Hepatocyte (in vitro differentiated cells): Measurements from ENCODE around the gene SFRP5. TPM values are rescaled to one million over a fixed set of nuclear protein-coding genes. Genes with fewer than 3 reads are reported as not detected.

Experiments used
- DNase-seq: peaks from one replicate; pipeline ENCODE4 v3.0.0-alpha.2; 2016; ENCODE audit warnings: low spot score
- H2AFZ ChIP-seq: fragments of 200-600 bp; sonication (generic); 2 replicates; pipeline ENCODE4 v1.6.0; 2016; ENCODE audit warnings: antibody characterized with exemption, mild to moderate bottlenecking
- H3K27ac ChIP-seq: fragments of 200-600 bp; sonication (generic); 2 replicates; pipeline ENCODE4 v1.5.1; 2016; ENCODE audit warnings: mild to moderate bottlenecking
- H3K27me3 ChIP-seq: fragments of 200-600 bp; sonication (generic); 2 replicates; pipeline ENCODE4 v1.6.1; 2016
- H3K36me3 ChIP-seq: fragments of 200-600 bp; sonication (generic); replicated peaks from 2 replicates; pipeline ENCODE4 v1.5.1; 2016; ENCODE audit warnings: low read depth; ENCODE audit not compliant: insufficient read depth
- H3K4me1 ChIP-seq: fragments of 200-600 bp; sonication (generic); 2 replicates; pipeline ENCODE4 v1.5.1; 2016; ENCODE audit warnings: mild to moderate bottlenecking, moderate library complexity; ENCODE audit not compliant: insufficient read depth
- H3K4me2 ChIP-seq: fragments of 200-600 bp; sonication (generic); 2 replicates; pipeline ENCODE4 v1.6.0; 2016
- H3K4me3 ChIP-seq: fragments of 200-600 bp; sonication (generic); 2 replicates; pipeline ENCODE4 v1.5.1; 2016; ENCODE audit warnings: mild to moderate bottlenecking
- H3K79me2 ChIP-seq: fragments of 200-600 bp; sonication (generic); 2 replicates; pipeline ENCODE4 v1.6.0; 2017; ENCODE audit warnings: mild to moderate bottlenecking
- H3K9me2 ChIP-seq: fragments of 200-600 bp; sonication (generic); replicated peaks from 2 replicates; pipeline ENCODE4 v1.6.0; 2017; ENCODE audit warnings: mild to moderate bottlenecking; ENCODE audit not compliant: insufficient read depth
- H3K9me3 ChIP-seq: fragments of 200-600 bp; sonication (generic); 2 replicates; pipeline ENCODE4 v1.5.1; 2016; ENCODE audit warnings: low read depth, mild to moderate bottlenecking
- H4K20me1 ChIP-seq: fragments of 200-600 bp; sonication (generic); 2 replicates; pipeline ENCODE4 v1.6.0; 2016; ENCODE audit warnings: mild to moderate bottlenecking; ENCODE audit not compliant: insufficient read depth, poor library complexity, severe bottlenecking
- CTCF ChIP-seq: fragments of 200-600 bp; sonication (generic); IDR thresholded peaks from 2 replicates; pipeline ENCODE4 v1.5.1; 2016; ENCODE audit warnings: antibody characterized with exemption, mild to moderate bottlenecking; ENCODE audit not compliant: poor library complexity
- EZH2 ChIP-seq: fragments of 200-600 bp; sonication (generic); IDR thresholded peaks from 2 replicates; pipeline ENCODE4 v1.6.1; 2016; ENCODE audit warnings: antibody characterized with exemption, mild to moderate bottlenecking, borderline replicate concordance
- EZH2phosphoT487 ChIP-seq: fragments of 200-600 bp; sonication (generic); IDR thresholded peaks from one replicate; pipeline ENCODE4 v1.6.1; 2018; ENCODE audit warnings: antibody characterized with exemption, mild to moderate bottlenecking, low read depth, moderate library complexity; ENCODE audit not compliant: unreplicated experiment, severe bottlenecking
- WGBS: methylation state at CpG from one replicate; pipeline ENCODE4 v1.1.6; 2016; ENCODE audit warnings: low lambda C conversion rate; ENCODE audit errors: missing lambda C conversion rate; 5-methylcytosine and 5-hydroxymethylcytosine counted together
- polyA plus RNA-seq: library from polyadenylated mRNA; unstranded; fragments of >200 nt; fragmentation: Nextera tagmentation; extraction: Ambion mirVana; gene quantifications from 2 replicates; pipeline ENCODE4 v1.2.1, GENCODE V29; 2016
- total RNA-seq: library from RNA; depleted of rRNA; stranded (reverse); fragments of >200 nt; gene quantifications from 2 replicates; pipeline ENCODE4 v1.2.3, GENCODE V29; 2014

Gene SFRP5
- total and polyA plus RNA-seq, 2 experiments from 2014 or later, result 17.2 to 48.9 TPM

- H3K9me2 ChIP-seq, result no peaks in the 10 kb centered on the region
- H3K4me2 ChIP-seq, result no peak overlapping the region
- no peak overlapping the region for H2AFZ ChIP-seq
- no peaks in the 10 kb centered on the region for H3K4me1 ChIP-seq
- WGBS, result 82% methylated on average over 10 of the region's 10 CpGs
- peaks cover 14% of the 10 kb centered on the region for H4K20me1 ChIP-seq
- no peaks in the 10 kb centered on the region for H3K27me3 ChIP-seq
- TF ChIP-seq EZH2 (no peak), EZH2phosphoT487 (no peak), CTCF (no peak)
- peaks cover 13% of the 10 kb centered on the region for H3K79me2 ChIP-seq
- H3K9me3 ChIP-seq, result no peaks in the 10 kb centered on the region
- no peaks in the 10 kb centered on the region for H3K36me3 ChIP-seq
- DNase-seq, result no peak
- H3K27ac ChIP-seq, result no peak overlapping the region
- H3K4me3 ChIP-seq, result no peak overlapping the region
Observed at GRCh38 chr10:97748116-97748515, 23.7 kb downstream of the SFRP5 start.

- peaks cover 18% of the 10 kb centered on the region for H4K20me1 ChIP-seq
- H3K36me3 ChIP-seq, result no peaks in the 10 kb centered on the region
- no peaks in the 10 kb centered on the region for H3K4me1 ChIP-seq
- H2AFZ ChIP-seq, result no peak overlapping the region
- no peaks in the 10 kb centered on the region for H3K9me3 ChIP-seq
- no peaks in the 10 kb centered on the region for H3K9me2 ChIP-seq
- H3K27me3 ChIP-seq, result no peaks in the 10 kb centered on the region
- TF ChIP-seq CTCF, result no peak
- H3K79me2 ChIP-seq, result peaks cover 18% of the 10 kb centered on the region
- 64% methylated on average over 1 of the region's 1 CpG for WGBS
- DNase-seq, result no peak
- no peak overlapping the region for H3K4me3 ChIP-seq
- H3K4me2 ChIP-seq, result no peak overlapping the region
- H3K27ac ChIP-seq, result no peak overlapping the region
Observed at GRCh38 chr10:97747573-97747972, 24.2 kb downstream of the SFRP5 start.

GRCh38 chr10:97744405-97745035, 27.3 kb downstream of the SFRP5 start:
- H3K79me2 ChIP-seq, result peaks cover 45% of the 10 kb centered on the region
- H3K27me3 ChIP-seq, result no peaks in the 10 kb centered on the region
- no peaks in the 10 kb centered on the region for H3K9me2 ChIP-seq
- H2AFZ ChIP-seq, result no peak overlapping the region
- H3K4me1 ChIP-seq, result no peaks in the 10 kb centered on the region
- no peak overlapping the region for H3K4me2 ChIP-seq
- no peak for DNase-seq
- H4K20me1 ChIP-seq, result peaks cover 26% of the 10 kb centered on the region
- H3K36me3 ChIP-seq, result no peaks in the 10 kb centered on the region
- no peaks in the 10 kb centered on the region for H3K9me3 ChIP-seq
- 92% methylated on average over 15 of the region's 15 CpGs for WGBS
- no peak overlapping the region for H3K27ac ChIP-seq
- TF ChIP-seq CTCF, result no peak
- no peak for TF ChIP-seq EZH2
- TF ChIP-seq EZH2phosphoT487, result no peak
- H3K4me3 ChIP-seq, result no peak overlapping the region
